GM15510 (cell line): ENCODE measurements around the gene METTL3.

Experiments used
- POLR2A ChIP-seq: IDR thresholded peaks from 3 replicates; pipeline ENCODE4 v1.6.1; 2011; ENCODE audit warnings: borderline replicate concordance; ENCODE audit not compliant: insufficient read length; ENCODE audit errors: extremely low read depth

Gene METTL3

DNA sequence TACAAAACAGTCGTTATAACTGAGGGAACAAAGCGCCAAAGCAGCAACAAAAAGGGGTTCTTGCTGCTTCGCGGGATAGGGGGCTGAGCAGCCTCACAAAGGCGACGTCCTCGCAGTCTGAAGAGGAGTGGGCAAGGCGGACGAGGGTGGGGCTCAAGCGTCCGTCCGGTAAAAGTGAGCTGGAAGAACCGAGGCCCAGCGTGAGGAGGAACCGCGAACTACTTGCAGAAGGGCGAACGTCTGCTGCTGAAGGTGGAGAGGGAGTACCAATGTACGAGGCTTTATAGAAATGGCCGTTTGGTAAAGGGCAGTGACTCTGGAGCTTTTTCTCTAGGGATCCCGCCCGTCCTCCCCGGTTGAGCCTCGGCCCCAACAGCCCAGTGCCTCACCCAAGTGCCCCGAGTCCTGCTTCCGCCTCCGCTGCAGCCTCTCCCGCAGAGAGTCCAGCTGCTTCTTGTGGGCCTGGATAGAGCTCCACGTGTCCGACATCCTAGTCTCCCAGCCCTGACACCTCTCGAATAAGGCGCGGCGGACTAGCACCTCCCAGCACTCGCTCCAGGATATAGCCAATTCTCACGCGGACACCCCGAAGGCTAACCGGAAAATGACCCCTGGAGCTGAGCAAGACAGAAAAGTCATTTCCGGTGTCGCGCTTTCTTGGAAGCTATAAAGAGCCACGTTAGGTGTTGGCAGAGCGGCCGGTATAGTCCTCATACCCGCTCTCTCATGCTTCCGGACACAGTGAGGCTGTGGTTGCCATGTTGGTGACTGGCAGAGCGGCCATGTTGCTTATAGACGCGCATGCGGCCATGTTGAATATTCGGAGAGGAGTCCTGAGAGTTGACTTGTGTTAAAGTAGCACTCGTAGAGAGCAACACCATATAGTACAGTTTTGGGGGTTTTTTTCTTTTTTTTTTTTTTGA is at the start of gene METTL3:
TSS of gene METTL3 (minus strand) at position 606 of the 923 bp plus-strand sequence. CDS start at position 489, 117 bp downstream.
- TF ChIP-seq POLR2A, result peak; percentile 65

DNA sequence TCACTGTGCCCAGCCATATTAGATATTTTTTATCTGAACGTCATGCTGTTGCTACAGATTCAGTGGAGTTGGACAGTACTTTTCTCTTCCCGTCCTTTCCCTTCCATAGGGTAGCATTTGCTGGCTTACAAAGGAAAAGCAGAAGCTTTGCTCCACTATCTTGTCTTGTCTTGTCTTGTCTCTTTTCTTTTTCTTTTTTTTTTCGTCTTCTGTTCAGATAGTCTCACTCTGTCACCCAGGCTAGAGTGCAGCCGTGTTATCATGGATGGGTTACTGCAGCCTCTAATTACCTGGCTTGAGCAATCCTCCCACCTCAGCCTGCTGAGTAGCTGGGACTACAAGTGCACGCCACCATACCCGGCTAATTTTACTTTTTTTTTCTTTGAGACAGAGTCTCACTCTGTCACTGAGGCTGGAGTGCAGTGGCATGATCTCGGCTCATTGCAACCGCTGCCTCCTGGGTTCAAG is 47.6 kb upstream of the METTL3 start:
- no peak for TF ChIP-seq POLR2A

DNA sequence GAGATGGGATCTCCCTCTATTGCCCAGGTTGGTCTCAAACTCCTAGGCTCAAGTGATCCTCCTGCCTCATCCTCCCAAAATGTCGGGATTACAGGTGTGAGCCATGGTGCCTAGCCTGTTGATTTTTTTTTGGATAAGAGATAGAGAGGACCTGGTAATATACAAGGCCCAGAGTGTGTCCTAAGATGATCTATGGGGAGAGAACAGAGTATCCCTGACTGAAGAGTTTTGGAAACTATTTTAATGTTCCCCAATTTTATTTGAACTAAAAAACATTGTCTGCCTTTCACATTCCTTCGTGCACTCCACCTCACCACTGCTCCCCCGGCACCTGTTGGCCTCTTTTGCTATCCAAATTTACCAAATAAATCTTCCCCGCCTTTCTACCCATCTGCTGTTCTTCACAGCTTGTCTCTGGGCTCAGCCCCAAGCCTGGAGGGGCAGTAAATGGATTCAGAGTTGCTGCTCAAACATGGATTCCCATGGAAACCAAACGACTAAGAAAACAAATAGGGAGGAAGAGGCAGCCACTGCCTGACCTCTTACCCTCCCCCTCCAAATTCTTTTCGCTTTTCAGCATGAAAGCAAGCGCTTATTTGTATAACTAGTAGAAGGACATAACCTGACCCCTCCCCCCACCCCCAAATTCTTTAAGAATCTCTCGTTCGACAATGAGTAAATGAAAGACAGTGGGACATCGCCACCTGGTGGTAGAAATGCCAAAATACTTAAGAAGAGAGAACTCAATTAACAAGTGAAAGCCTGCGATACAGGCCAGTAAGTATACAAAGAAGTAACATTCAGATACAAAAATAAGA is 46.2 kb upstream of the METTL3 start:
- no peak for TF ChIP-seq POLR2A

DNA sequence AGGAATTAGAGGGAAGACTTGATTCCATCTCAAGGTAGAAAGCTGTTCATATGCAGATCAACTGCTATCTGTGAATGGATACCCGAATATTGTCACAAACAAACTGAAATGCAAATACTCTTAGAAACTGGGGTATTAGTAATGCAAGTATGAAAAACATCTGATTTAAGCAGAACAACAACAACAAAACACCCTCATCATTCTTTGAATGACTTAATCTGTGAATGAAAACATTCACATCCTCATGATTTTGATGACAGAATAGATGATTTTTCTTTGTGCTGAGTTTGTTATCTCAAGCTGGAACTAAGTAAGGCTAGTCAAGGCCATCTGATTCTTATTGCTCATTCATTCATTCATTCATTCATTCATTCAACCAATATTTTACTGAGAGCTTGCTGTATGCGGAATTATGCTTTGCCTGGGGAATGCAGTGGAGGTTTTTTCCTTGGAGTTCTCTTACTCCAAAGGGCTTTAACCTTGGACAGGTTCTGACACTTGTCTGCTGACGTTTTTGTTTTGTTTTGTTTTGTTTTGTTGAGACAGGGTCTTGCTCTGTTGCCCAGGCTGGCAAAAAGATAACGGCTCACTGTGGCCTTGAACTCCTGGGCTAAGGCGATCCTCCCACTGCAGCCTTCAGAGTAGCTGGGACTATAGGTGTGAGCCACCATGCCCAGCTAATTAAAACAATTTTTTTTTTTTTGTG is 45.4 kb upstream of the METTL3 start:
- TF ChIP-seq POLR2A, result no peak

DNA sequence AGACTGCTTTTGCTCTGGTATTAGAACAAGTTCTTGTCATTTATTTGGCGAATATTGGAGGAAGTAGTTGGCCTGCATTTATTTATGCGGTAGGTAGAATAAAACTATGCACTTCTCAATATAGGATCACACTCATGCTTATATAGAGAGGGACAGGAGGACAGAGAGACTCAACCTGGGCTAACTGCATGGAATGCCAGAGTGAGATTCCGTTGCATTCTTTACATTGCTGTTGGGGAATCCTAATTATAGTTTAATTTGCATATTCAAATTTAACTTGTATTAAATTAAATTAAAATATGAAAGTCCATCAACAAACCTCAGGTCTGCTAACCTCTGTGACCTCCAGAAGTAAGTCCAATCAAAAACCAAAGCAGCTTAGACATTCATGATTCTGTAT is 42.1 kb upstream of the METTL3 start:
- TF ChIP-seq POLR2A, result no peak

DNA sequence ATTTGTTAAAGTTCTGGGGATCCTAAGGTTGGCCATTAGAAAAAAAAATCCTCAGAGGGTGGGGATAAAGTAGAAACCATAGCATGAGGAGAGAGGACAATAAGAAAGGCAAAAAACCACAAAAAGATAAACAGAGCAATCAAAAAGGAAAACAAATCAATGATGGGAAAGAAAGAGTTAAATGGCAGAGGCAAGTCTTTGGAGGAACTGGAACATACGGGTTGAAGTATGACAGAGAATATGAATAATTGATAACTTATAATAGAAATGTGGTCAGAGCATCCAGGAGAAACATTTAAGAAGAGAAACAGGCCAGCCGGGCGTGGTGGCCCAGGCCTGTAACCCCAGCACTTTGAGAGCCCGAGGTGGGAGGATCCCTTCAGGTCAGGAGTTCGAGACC is 32.8 kb upstream of the METTL3 start:
- no peak for TF ChIP-seq POLR2A

DNA sequence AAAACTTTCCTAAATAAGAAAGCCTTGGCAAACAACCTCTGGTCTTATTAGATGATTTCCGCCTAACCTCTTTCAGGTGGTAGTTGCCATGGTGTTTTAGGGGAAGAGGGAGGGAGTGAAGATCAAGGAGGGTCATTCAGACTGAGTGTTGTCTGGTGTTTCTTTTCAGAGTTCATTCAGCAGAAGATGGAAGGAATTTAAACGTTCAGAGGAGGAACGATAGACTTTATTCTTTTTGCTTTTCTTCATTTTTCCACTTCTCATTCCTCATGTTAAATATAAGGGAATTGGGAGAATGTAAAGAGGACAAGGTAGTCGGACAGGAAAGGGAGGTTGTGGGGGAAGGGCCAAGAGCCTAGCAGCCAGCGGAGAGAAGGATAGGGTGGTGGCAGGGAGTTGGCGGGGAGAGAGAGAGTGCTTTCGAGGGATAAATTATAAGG is 32.4 kb upstream of the METTL3 start:
- no peak for TF ChIP-seq POLR2A

DNA sequence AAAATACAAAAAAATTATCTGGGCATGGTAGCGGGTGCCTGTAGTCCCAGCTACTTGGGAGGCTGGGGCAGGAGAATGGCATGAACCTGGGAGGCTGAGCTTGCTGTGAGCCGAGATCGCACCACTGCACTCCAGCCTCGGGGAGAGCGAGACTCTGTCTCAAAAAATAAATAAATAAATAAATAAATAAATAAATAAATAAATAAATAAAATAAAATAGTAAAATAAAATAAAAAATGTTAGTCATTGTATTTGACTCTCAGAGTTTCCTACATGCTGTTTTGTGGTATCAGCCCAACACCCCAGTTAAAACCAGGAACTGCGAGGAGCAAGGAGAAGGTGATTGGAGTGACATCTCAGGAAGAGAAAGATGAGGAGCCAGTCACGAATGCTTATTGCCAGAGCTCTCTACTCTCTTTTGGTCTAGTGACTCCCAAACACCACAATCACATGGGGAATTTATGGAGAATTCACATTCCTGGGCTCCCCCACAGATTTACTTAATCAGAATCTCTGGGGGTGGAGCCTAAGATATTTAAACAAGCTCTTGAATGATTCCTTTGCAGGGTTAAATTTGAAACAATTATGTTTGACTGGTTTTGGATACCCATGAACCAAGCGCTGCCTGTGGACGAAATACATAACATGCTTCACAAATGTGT is 30.4 kb upstream of the METTL3 start:
- no peak for TF ChIP-seq POLR2A

DNA sequence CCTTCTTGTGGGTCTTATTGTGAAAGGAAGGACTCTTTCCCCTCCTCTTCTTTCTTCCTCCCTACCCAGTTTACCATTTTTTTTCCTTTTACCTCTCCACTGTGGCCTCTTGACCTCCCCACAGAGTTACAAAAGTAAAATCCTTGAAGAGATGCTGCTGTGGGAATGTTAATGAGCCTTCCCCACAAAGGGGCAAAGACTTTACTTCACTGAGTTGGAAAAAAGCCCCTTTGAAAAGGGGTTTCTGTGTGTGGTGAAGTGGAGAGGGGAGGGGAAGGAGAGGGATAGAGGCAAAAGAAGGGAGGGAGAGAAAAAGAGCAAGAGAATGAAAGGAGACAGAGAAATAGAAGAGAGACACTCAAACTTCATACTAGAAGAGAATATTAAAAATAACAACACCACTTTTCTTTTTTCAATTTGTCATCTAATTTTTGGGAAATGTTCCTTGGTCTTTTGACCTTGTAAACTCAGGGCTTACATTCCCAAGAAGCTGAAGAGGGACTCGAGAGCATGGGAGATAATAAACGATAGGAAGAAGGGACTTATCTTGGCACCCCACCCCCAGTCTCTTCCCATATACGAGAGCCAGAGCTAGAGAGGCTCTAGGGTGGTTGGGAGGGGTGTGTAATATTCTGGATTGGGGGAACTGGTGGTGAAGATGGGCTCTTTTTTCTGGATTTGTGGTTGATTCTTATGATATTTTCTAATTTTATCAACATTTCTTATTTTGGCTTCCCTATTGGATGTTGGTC is 28.2 kb upstream of the METTL3 start:
- TF ChIP-seq POLR2A, result no peak

DNA sequence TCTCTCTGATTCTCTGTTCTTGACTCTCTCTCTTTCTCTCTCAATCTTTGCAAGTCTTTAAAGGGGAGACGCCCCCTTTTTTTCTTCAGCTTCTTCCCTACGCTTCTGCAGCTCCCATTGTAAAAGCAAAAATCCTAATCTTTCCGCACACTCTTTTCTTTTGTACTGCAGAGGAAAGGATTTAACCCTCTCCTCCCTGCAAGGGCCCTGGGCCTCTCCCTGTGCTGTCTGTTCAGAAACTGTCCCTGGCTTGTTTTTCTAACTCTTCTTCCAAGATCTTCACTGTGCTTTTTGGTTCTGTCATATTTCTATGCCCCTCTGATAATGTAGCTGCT is 25.9 kb upstream of the METTL3 start:
- no peak for TF ChIP-seq POLR2A

DNA sequence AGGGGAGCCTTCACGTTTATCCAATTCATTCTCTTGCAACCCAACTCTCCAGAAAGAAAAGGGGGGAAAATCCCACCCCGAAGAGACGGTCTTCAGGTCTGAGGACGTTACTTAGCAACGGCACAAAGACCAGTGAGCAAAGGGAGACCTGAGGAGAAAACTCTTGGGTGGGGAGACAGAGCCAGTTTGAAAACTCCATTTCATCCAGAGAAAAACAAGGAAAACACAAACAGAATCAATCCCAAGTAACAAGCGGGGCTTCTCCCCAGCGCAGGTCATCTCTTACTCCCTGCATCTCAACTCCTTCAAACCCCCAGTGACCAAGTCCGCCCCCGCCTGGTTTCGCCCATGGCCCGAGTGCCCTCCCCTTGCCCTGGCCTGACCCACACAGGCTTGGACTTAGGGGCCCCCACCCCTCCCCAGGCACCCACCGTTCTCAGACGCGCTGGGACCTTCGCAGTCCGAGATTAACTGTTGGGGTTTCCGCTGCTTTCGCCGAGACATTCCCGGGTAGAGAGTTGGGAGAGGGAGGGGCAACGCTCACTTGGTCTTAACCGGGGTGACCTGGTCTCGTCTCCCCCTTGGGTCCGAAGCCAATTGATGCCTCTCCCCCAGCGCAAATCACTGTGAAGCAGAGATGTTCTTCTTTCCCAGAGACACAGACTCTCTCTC is 25.4 kb upstream of the METTL3 start:
- TF ChIP-seq POLR2A, result no peak

DNA sequence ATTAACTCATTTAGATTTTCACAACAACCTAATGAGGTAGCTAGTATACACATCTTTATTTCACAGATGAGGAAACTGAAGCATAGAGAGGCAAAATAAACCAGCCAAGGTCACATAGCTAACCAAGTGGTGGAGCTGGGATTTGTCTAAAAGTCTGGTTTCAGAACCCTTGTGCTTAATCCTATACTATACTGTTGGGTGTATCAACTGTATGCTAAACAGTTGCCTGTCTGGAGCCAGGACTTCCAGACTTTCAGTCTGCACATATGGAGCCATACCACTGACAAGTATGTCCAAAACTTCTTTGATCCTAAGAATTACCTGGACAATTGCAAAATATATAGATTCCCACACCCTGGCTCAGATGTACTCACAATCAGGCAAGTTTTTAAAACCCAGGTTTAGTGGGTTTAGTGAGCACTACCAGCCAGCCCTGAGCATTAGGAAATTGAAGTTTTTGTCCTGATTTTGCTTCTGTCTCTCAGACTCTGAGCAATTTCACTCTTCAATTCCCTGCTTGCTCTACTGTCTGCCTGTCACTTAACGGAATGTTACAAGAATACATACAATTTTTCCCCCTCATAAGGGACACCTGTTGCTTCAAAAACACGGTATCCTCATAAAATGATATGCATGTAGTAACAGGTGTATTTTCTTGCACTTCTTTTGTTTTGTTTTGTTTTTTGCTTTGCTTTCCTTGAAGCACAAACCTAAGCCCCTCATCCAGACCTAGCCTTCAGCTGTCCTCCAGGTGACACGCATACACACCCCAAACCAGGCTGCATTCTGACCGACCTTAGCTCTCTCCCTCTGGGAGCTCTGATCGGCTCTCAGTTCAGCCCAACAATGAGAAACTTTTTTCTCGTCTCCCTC is 24.6 kb upstream of the METTL3 start:
- no peak for TF ChIP-seq POLR2A
